ENCODE data around the gene DIABLO. TPM values are rescaled to one million over a fixed set of nuclear protein-coding genes. Genes with fewer than 3 reads are reported as not detected.
"Not testable (repeated sequence)": the region's sequence is repeated elsewhere in the genome, so short reads cannot be mapped to it uniquely, and the experiment has no call there.

The DIABLO gene
- total RNA-seq, 2 experiments from 2014 or later, result 40.3 to 46.1 TPM

DNA sequence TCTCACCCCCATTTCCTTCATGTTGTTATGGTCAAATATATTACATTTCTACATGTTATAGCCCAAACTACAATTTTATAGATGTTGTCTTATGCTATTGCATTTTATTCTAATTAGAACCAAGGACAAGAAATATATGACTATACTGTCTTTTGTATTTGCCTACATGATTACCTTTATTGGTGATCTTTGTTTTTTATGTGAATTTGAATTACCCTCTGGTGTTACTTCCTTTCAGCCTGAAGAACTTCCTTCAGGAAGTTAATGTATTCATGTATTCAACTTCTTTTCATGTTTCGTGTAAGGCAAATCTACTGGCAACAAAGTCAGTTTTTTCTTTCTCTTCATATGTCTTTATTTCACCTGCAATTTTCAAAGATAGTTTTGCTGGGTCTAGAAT, 31.0 kb downstream of the DIABLO start:
- H3K4me3 Mint-ChIP-seq, result no peak overlapping the region
- H3K27ac Mint-ChIP-seq, result no peak overlapping the region
- ATAC-seq, result no peak
- H3K9me3 Mint-ChIP-seq (ENCODE audit: low read depth), result peaks cover 2% of the 10 kb centered on the region
- CTCF ChIA-PET, result interaction anchor here (2.4 to 5.1 kb wide), 3 partner anchors 63 to 140 kb away, joined by 5 to 41 read pairs (median 17); no protein-coding TSS in a partner anchor
- peaks cover 34% of the 10 kb centered on the region for H3K27me3 Mint-ChIP-seq
- H3K36me3 Mint-ChIP-seq, result peaks cover 1% of the 10 kb centered on the region
- H3K4me1 Mint-ChIP-seq, result peaks cover 11% of the 10 kb centered on the region
- no peak for DNase-seq

GRCh38 chr12:122192441-122192840, 33.4 kb downstream of the DIABLO start:
- H3K36me3 Mint-ChIP-seq, result peaks cover 1% of the 10 kb centered on the region
- H3K27ac Mint-ChIP-seq, result no peak overlapping the region
- peaks cover 5% of the 10 kb centered on the region for H3K4me1 Mint-ChIP-seq
- DNase-seq (no peak), ATAC-seq (no peak)
- no peak overlapping the region for H3K4me3 Mint-ChIP-seq
- H3K9me3 Mint-ChIP-seq (ENCODE audit: low read depth), result peaks cover 2% of the 10 kb centered on the region
- peaks cover 24% of the 10 kb centered on the region for H3K27me3 Mint-ChIP-seq
- CTCF ChIA-PET, result interaction anchor here (0.9 to 5.1 kb wide), 9 partner anchors 10 to 164 kb away, joined by 3 to 41 read pairs (median 10); partner anchors contain the start of genes B3GNT4 and LRRC43

DNA sequence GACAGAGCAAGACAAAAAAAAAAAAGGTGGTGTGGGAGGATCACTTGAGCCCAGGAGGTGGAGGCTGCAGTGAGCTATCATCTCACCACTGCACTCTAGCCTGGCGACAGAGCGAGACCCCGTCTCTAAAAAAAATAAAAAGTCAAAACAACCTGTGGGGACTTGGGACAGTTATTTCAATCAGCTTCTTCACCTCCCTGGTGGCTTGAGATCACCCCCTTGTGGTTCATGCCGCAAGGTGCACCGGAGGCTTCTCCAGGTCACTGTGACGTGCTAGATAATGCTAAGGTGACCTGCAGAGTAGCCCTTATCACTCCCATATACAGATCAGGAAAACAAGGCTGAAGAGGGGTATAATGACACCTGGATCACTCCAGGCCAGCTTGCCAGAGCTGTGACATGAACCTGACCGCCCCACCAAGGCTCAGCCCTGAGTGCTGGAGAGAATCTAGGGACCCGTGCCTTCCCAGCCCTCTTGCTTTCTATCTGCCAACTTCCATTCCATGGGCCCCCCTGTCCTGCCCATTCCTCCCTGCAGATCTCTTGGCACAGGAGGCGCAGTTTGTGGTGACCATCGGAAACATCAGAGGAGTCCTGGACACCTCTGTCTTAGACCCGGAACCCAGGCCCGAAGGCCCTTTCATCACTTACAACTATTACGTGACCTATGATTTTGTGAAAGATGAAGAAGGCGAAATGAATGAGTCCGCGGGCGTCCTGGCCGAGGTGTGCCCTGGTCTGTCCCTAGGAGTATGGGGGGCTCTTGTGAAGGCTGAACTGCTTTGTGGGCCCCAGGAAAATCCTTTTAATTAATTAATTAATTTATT, 34.8 kb downstream of the DIABLO start:
- peaks cover 2% of the 10 kb centered on the region for H3K9me3 Mint-ChIP-seq (ENCODE audit: low read depth)
- no peak overlapping the region for H3K27ac Mint-ChIP-seq
- ATAC-seq (peak; percentile 90), DNase-seq (peak; percentile 87)
- H3K27me3 Mint-ChIP-seq, result peaks cover 16% of the 10 kb centered on the region
- CTCF ChIA-PET, result interaction anchor here (0.7 to 5.1 kb wide), 28 partner anchors 8 to 209 kb away, joined by 3 to 41 read pairs (median 4); partner anchors contain the start of genes B3GNT4, DIABLO and LRRC43
- no peak overlapping the region for H3K4me3 Mint-ChIP-seq
- H3K4me1 Mint-ChIP-seq, result peaks cover 3% of the 10 kb centered on the region
- peaks cover 1% of the 10 kb centered on the region for H3K36me3 Mint-ChIP-seq

DNA sequence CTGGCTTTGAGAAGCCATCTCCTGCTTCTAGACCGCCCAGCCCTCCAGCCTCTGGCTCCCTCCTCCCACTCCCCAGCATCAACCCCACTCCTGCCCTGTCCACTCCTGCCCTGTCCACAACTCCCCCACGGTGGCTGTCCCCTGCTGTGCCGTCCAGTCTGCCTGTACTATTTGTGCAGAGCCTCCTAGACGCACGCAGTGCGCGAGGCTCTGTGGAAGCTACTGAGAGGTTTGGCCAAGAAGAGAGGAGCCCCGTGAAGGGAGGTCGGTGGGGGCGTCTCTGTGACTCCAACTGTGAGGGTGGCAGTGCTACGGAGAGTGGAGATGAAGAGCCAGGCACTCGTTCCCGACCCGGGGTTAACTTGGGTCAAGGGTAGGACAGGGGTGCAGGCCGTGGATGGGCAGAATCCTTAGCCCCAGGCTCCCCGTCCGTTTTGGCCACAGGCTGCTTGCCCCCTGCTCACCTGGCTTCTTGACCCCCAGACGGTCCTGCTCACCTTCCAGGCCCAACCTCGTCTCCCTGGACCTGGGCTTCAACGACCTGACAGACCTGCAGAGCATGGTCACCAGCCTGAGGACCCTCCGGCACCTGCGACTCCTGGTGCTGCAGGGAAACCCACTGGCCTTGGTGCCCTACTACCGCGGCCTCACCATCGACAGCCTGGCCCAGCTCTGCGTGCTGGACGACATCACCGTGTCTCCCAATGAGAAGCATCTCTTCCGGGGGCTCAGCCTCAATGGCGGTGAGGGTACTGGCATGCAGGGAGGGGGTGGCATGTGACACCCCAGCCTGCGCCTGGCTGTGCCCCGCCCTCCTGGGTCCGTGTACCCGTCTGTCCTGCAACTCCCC, 36.0 kb downstream of the DIABLO start:
- no peaks in the 10 kb centered on the region for H3K9me3 Mint-ChIP-seq (ENCODE audit: low read depth)
- peaks cover 3% of the 10 kb centered on the region for H3K4me1 Mint-ChIP-seq
- ATAC-seq (no peak), DNase-seq (no peak)
- CTCF ChIA-PET, result interaction anchor here (0.7 to 5.1 kb wide), 14 partner anchors 10 to 210 kb away, joined by 3 to 41 read pairs (median 4); no protein-coding TSS in a partner anchor
- no peak overlapping the region for H3K27ac Mint-ChIP-seq
- peaks cover 9% of the 10 kb centered on the region for H3K27me3 Mint-ChIP-seq
- H3K4me3 Mint-ChIP-seq, result no peak overlapping the region
- no peaks in the 10 kb centered on the region for H3K36me3 Mint-ChIP-seq

GRCh38 chr12:122187466-122187865, 38.4 kb downstream of the DIABLO start:
- CTCF ChIA-PET, result interaction anchor here (0.6 to 1.3 kb wide), 3 partner anchors 20 to 133 kb away, joined by 3 to 5 read pairs (median 3); no protein-coding TSS in a partner anchor
- H3K4me3 Mint-ChIP-seq, result no peak overlapping the region
- no peaks in the 10 kb centered on the region for H3K36me3 Mint-ChIP-seq

GRCh38 chr12:122185494-122186082, 40.3 kb downstream of the DIABLO start:
- Mint-ChIP-seq H3K36me3 (no peaks in the 10 kb centered on the region), H3K27me3 (peaks cover 27% of the 10 kb centered on the region), H3K27ac (no peak overlapping the region), H3K4me1 (peaks cover 15% of the 10 kb centered on the region), H3K4me3 (no peak overlapping the region), H3K9me3 (ENCODE audit: low read depth) (no peaks in the 10 kb centered on the region)
- DNase-seq, result no peak
- CTCF ChIA-PET, result no interaction called here
- ATAC-seq, result no peak

More at GRCh38 chr12:122187466-122187865, 38.4 kb downstream of the DIABLO start:
- H3K27me3 Mint-ChIP-seq, result peaks cover 22% of the 10 kb centered on the region
- no peaks in the 10 kb centered on the region for H3K9me3 Mint-ChIP-seq (ENCODE audit: low read depth)
- peaks cover 16% of the 10 kb centered on the region for H3K4me1 Mint-ChIP-seq
- H3K27ac Mint-ChIP-seq, result no peak overlapping the region
- no peak for DNase-seq
- no peak for ATAC-seq

GRCh38 chr12:122185079-122185478, 40.8 kb downstream of the DIABLO start:
- ATAC-seq, result no peak
- H3K4me3 Mint-ChIP-seq, result no peak overlapping the region
- CTCF ChIA-PET, result no interaction called here
- peaks cover 17% of the 10 kb centered on the region for H3K4me1 Mint-ChIP-seq
- H3K27ac Mint-ChIP-seq, result no peak overlapping the region
- H3K27me3 Mint-ChIP-seq, result peaks cover 27% of the 10 kb centered on the region
- H3K36me3 Mint-ChIP-seq, result no peaks in the 10 kb centered on the region
- H3K9me3 Mint-ChIP-seq (ENCODE audit: low read depth), result no peaks in the 10 kb centered on the region
- no peak for DNase-seq

DNA sequence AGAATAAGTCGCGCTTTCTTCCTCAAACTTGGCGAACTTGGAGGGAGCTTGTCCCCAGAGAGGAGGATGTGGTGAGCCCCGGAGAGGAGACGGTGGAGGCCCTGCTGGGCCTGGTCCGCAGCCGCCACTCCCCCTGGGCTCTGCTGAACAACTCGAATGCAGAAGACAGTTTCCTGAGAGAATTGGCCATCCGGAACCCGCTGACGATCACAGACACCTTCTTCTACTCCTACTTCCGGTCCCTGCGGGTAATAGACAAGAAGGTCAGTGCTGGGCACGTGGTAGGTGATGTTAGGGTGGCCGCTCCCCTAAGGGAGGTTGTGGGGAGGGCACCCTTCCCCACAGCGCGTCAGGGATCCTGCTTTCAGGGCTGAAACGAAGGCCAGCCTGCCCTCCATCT, 41.3 kb downstream of the DIABLO start:
- H3K4me3 Mint-ChIP-seq, result no peak overlapping the region
- DNase-seq, result no peak
- no peaks in the 10 kb centered on the region for H3K9me3 Mint-ChIP-seq (ENCODE audit: low read depth)
- CTCF ChIA-PET, result no interaction called here
- ATAC-seq, result peak; percentile 37
- H3K36me3 Mint-ChIP-seq, result no peaks in the 10 kb centered on the region
- peaks cover 27% of the 10 kb centered on the region for H3K27me3 Mint-ChIP-seq
- H3K4me1 Mint-ChIP-seq, result peaks cover 17% of the 10 kb centered on the region
- H3K27ac Mint-ChIP-seq, result peak overlapping the region; percentile 4

GRCh38 chr12:122183588-122183940, 42.3 kb downstream of the DIABLO start:
- H3K27me3 Mint-ChIP-seq, result peaks cover 30% of the 10 kb centered on the region
- peak overlapping the region; percentile 39 for H3K4me3 Mint-ChIP-seq
- H3K27ac Mint-ChIP-seq, result no peak overlapping the region
- DNase-seq, result no peak
- no peaks in the 10 kb centered on the region for H3K9me3 Mint-ChIP-seq (ENCODE audit: low read depth)
- CTCF ChIA-PET, result interaction anchor here (1.6 kb wide), 1 partner anchor 17 kb away, joined by 5 read pairs; no protein-coding TSS in a partner anchor
- H3K36me3 Mint-ChIP-seq, result no peaks in the 10 kb centered on the region
- ATAC-seq, result no peak
- H3K4me1 Mint-ChIP-seq, result peaks cover 19% of the 10 kb centered on the region

GRCh38 chr12:122182887-122183587, 42.8 kb downstream of the DIABLO start, which contains the start of gene LRRC43:
LRRC43 (plus strand) TSS chr12:122183123; CDS start chr12:122183145, 22 bp downstream.
- H3K9me3 Mint-ChIP-seq (ENCODE audit: low read depth), result no peaks in the 10 kb centered on the region
- peak within 1 kb of the TSS; percentile 57 for H3K4me3 Mint-ChIP-seq
- H3K4me1 Mint-ChIP-seq, result peaks cover 19% of the 10 kb centered on the region
- peak; percentile 51 for DNase-seq
- H3K27me3 Mint-ChIP-seq, result peaks cover 30% of the 10 kb centered on the region
- H3K27ac Mint-ChIP-seq, result no peak within 1 kb of the TSS
- peak; percentile 88 for ATAC-seq
- no peaks in the 10 kb centered on the region for H3K36me3 Mint-ChIP-seq
- CTCF ChIA-PET, result interaction anchor here (0.9 to 1.8 kb wide), 4 partner anchors 8 to 128 kb away, joined by 3 to 10 read pairs (median 4); no protein-coding TSS in a partner anchor

DNA sequence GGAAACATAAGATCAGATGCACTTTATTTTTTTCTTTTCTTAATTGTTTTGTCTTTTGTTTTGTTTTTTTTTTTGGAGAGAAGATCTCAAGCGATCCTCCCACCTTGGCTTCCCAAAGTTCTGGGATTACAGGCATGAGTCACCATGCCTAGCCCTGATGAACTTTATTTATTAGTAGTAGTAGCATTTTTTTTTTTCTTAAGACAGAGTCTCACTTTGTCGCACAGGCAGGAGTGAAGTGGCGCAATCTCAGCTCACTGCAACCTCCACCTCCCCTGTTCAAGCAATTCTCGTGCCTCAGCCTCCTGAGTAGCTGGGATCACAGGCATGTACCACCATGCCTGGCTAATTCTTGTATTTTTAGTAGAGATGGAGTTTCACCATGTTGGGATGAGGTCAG, 49.4 kb downstream of the DIABLO start:
- not testable (repeated sequence) for H3K36me3 Mint-ChIP-seq; H3K4me1 Mint-ChIP-seq; DNase-seq; ATAC-seq; H3K9me3 Mint-ChIP-seq (ENCODE audit: low read depth); H3K27ac Mint-ChIP-seq; H3K4me3 Mint-ChIP-seq
- CTCF ChIA-PET, result interaction anchor here (1.2 kb wide), 1 partner anchor 10 kb away, joined by 4 read pairs; no protein-coding TSS in a partner anchor
- H3K27me3 Mint-ChIP-seq, result peaks cover 17% of the 10 kb centered on the region

DNA sequence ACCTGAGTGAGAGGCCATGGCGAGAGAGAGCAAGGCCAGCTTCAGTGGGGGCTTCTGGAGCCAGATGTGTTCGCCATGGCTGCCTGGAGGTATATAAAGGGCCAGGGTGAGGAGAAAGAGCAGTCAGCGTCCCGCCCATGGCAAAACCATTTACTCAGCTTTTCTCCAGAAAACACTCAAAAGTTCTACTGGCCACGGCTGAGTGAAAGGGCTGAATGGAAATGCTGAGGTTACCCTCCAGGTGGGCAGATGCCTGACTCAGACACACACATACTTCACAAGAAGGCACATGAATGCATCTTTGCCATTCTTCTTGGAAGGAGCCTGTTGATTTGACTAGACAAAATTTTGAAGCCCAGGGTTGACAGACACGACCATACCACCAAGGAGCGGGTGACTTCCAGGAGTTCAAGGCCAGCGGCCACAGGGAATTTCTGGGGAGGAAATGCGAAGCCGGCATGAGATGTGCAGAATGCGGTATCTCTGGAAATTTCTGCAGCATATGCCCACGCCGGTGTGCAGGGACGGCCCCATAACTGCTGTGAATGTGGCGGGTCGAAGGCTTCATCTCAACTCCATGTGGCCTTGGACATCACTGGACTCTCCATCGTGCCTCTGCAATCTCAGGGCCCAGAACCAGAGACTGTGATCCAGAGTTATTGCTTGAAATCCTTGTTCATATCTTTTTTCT, 51.6 kb downstream of the DIABLO start, which contains the start of gene IL31:
IL31 (minus strand) TSS at position 67 of the 691 bp plus-strand sequence; CDS start at position 18, 49 bp downstream.
- no peak for ATAC-seq
- Mint-ChIP-seq H3K27me3 (peaks cover 24% of the 10 kb centered on the region), H3K9me3 (ENCODE audit: low read depth) (no peaks in the 10 kb centered on the region), H3K27ac (no peak within 1 kb of the TSS), H3K36me3 (no peaks in the 10 kb centered on the region), H3K4me1 (peaks cover 1% of the 10 kb centered on the region), H3K4me3 (no peak within 1 kb of the TSS)
- CTCF ChIA-PET, result no interaction called here
- no peak for DNase-seq
